Mononuclear cell (primary cell): ENCODE data around the gene PKNOX1. TPM values are rescaled to one million over a fixed set of nuclear protein-coding genes. Genes with fewer than 3 reads are reported as not detected.
"Not testable (repeated sequence)": the region's sequence is repeated elsewhere in the genome, so short reads cannot be mapped to it uniquely, and the experiment has no call there.

Experiments used
- H3K27me3 ChIP-seq: 2 replicates; pipeline ENCODE4 v1.6.0; 2011; ENCODE audit warnings: low read length, control low read depth; ENCODE audit not compliant: insufficient read depth
- H3K4me1 ChIP-seq: 2 replicates; pipeline ENCODE4 v1.5.1; 2011; ENCODE audit warnings: mild to moderate bottlenecking, low read length, control low read depth; ENCODE audit not compliant: insufficient read depth
- H3K4me3 ChIP-seq: 2 replicates; pipeline ENCODE4 v1.5.1; 2011; ENCODE audit warnings: mild to moderate bottlenecking, low read length, moderate library complexity
- H3K9me3 ChIP-seq: 2 replicates; pipeline ENCODE4 v1.5.1; 2011; ENCODE audit warnings: low read depth, mild to moderate bottlenecking, control low read depth, low read length
- total RNA-seq: library from RNA; depleted of rRNA; stranded (reverse); fragments of >200 nt; gene quantifications from one replicate; pipeline ENCODE4 v1.2.3, GENCODE V29; 2012

PKNOX1 gene
- total RNA-seq, 1 donor = 4.8 TPM

DNA sequence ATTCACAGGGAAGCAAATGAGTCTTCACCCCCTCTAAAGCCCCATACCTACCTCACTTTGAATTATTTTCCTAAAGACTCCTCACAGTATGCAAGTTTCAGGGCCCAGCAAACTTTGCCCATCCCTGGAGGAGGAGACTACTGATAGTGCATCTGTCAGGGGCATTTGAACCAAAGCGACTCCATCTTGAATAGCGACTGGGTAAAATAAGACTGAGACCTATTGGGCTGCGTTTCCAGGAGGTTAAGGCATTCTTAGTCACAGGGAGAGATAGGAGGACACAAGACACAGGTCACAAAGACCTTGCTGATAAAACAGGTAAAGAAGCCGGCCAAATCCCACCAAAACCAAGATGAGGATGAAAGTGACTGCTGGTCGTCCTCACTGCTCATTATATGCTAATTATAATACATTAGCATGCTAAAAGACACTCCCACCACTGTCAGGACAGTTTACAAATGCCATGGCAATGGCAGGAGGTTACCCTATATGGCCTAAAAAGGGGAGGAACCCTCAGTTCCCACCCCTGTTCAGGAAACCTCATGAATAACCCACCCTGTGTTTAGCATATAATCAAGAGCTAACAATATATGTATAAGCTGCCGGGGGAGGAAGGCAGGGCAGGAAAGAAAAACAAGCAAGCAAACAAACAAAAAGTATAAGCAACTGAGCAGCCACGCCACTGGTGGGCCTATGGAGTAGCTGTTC is 3.3 kb upstream of the PKNOX1 start:
- no peaks in the 10 kb centered on the region for H3K27me3 ChIP-seq

DNA sequence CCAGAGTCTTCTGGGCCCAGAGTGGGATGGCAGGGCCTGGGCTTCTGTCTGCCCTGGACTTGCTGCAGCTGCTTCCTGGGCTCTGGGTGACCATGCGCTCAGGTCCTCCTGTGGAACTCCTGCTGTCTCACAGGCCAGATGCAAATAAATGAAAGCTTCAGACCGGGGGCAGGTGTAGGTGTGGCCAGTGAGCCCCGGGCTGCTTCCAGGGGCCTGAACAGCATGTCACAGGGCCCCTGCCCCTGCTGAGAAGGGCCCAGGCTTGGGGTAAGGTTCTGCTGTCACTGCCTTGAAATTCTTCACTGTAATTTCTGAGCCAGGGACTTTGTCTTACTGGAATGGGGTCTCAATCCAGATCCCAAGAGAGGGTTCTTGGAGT is 2.5 kb upstream of the PKNOX1 start:
- H3K4me1 ChIP-seq = peaks cover 12% of the 10 kb centered on the region
- no peaks in the 10 kb centered on the region for H3K27me3 ChIP-seq
- H3K4me3 ChIP-seq = no peak overlapping the region
- H3K9me3 ChIP-seq = no peaks in the 10 kb centered on the region

More for the DNA sequence above, 3.3 kb upstream of the PKNOX1 start:
- H3K4me1 ChIP-seq = peaks cover 12% of the 10 kb centered on the region
- H3K9me3 ChIP-seq = no peaks in the 10 kb centered on the region
- no peak overlapping the region for H3K4me3 ChIP-seq

DNA sequence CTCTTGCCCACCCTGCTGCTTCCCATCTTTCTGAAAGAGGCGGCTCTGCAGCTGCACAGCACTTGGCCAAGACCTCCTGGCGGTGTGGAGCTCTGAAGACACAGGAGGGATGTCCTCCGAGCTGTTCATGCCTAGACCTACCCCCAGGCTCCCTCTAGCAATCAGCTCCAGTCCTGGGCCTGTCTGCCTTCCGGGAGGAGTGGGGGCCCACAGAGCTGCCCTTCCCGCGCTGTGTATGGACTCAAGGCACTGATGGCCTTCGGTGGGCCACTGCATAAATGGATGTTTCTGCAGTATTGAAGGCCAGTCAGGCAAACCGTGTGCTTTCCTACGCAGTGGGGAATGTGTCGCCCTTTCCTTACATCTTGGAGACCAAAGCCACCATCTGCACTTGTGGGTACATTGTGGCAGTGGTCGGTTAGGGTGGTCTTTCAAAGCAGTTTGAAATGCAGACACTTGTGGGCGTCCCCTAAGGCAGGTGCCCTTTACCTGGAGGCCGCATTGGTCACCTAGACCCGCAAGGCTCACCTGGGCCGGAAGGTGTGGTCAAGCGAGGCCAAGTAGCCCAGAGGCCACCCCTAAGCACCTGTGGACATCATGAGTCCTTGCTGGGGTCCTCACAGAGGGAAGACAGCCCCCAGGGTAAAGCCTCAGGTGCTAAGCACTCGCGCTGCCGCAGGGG is 912 bp upstream of the PKNOX1 start:
- no peaks in the 10 kb centered on the region for H3K27me3 ChIP-seq
- H3K9me3 ChIP-seq = no peaks in the 10 kb centered on the region
- H3K4me3 ChIP-seq = peak overlapping the region; percentile 33
- H3K4me1 ChIP-seq = peaks cover 12% of the 10 kb centered on the region

DNA sequence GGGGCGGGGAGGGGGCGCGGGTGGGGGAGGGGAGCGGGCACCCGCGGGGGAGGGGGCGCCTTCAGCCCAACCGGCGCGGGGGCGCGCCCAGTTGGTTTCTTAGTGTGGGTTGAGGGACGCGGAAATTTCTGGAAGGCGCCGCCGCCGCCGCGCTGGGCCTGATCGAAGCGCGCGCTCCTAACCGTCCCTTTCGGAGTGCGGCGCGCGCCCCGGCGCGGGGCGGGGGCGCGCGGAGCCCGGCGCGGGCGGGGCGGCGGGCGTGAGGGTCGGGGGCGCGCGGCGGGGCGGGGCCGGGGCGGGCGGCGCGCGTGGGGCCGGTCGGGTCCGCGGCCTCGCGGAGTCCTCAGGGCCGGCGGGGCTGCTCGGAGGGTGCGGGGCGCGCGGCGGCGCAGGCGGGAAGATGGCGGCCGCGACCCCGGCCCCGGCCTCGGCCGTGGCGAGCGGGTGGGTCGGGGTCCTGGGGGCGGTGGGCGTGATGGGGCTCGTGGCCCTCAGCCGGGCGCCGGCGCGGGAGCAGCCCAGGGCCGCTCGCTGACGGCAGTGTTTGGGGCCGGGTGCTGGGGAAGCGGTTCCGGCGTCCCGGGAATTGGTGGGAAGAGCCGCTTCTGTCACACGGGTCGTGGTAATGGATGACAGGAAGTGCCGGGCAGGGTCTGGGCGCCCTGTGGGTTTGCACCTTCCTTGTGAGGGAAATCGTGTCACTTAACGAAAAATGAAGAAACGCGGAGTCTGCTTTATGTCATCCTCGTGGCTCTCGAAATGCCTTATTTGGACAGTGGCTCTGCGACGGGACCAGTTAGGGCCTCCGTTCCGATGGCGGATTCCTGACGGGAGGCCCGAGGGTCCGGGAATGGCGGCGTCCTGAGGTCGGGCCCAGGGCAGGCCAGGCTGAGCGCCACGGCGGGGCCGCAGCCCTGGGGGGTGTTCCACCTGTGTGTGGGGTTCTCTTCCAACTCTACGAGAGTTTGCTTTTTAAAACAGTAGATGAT is 764 bp downstream of the PKNOX1 start:
- no peaks in the 10 kb centered on the region for H3K9me3 ChIP-seq
- H3K4me1 ChIP-seq = peaks cover 12% of the 10 kb centered on the region
- H3K4me3 ChIP-seq = peak overlapping the region; percentile 67
- H3K27me3 ChIP-seq = no peaks in the 10 kb centered on the region

DNA sequence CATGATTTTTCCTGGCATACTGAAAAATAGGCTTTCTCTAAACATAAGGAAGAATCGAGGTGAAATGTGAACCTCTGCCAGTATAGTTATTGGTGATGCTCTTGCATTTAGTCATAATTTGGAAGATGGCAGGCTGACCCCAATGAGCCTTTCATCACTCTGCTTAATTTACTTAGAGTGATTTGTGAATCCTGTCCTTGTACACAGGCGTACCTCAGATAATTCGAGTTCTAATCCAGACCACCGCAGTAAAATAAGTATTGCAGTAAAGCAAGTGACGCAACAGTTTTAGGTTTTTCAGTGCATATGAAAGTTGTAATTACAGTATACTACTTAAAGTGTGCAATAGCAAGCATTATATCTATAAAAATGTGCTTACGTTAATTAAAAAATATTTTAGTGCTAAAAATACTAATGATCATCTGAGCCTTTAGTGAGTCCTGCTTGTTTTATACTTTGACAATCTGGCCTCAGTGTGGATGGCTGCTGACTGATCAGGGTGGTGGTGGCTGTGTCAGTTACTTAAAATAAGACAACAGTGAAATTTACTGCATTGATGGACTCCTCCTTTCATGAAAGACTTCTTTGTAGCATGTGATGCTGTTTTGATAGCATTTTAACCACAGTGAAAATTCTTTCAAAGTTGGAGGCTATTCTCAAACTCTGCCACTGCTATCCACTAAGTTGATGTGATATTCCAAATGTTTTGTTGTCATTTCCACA is 1.7 kb downstream of the PKNOX1 start:
- Histone ChIP-seq H3K27me3 (no peaks in the 10 kb centered on the region), H3K4me3 (peak overlapping the region; percentile 67), H3K4me1 (peaks cover 12% of the 10 kb centered on the region), H3K9me3 (no peaks in the 10 kb centered on the region)

DNA sequence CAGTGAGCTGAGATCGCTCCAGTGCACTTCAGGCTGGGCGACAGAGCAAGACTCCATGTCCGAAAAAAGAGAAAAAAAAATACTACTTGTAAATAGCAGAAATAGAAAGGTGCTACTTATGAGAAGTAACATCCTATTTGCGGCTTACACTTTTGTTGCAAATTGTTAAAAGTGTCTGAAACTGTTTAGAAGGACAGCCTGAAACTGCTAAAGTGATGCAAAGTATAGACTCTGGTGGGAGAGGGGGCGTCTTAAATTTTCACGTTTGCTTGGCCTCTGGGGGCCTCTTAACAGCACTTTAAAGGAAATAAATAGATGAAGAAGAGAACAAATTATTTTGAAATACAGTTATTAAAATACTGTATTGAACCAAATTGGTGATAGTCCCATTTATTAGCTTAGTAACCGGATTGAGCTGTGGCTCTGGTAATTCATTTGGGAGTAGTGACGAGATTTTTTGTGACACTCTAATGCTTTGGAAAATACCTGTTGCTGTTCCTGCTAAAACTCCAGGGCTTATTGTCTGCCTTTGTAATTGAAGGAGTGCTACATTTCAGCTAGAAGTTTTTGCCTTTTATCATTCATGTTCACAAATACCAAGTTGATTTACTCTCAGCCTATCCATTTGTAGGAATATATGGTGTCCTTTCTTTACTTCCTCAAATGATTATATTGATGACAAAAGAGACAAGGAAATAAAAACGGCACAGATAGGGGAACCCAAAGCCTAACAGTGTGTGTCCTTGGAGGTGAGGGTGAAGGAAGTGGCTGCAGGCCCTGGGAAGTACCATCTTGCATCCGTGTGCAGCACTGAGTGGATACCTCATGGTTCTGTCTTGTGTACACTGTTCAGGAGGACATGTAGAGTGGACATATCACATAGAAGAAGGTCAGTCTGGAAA is 6.2 kb downstream of the PKNOX1 start:
- Histone ChIP-seq H3K4me3 (no peak overlapping the region), H3K9me3 (no peaks in the 10 kb centered on the region), H3K27me3 (no peaks in the 10 kb centered on the region), H3K4me1 (peaks cover 4% of the 10 kb centered on the region)

DNA sequence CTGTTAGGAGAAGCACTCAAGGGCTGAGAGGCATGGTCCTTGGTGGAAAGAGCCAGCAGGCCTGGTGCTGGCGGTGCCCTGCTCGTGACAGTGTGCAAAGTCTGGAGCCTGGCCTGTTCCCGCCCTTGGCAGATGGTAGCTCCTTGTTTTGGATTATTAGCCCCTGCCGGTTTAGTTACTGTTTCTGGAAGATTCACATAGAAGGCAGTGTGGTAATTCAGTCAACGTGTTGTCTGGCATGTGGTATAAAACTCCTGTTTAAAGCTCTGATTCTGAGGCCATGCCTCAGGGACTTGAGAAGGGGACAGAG is 6.8 kb downstream of the PKNOX1 start:
- no peaks in the 10 kb centered on the region for H3K9me3 ChIP-seq

DNA sequence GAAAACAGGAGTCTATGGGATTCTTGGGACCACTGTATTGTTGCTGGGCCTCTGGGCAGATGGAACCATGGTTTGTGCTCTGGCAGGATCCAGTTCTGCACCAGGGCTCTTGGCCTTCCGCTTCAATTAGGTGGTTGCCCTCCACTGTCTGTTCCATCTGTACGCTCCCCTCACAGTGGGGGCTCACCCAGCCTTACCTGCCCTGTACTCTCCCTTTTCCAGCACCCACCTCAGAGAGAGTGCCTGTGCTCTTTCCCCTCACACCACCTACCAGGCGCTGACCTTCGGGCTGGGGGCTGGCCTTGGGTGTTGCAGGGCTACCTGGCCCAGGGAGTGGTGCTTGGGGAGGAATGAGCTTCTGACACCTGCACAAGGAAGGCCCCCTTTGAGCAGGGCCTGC is 7.5 kb downstream of the PKNOX1 start:
- no peaks in the 10 kb centered on the region for H3K4me1 ChIP-seq
- H3K27me3 ChIP-seq = no peaks in the 10 kb centered on the region
- no peak overlapping the region for H3K4me3 ChIP-seq
- no peaks in the 10 kb centered on the region for H3K9me3 ChIP-seq

More for the DNA sequence above, 6.8 kb downstream of the PKNOX1 start:
- Histone ChIP-seq H3K4me1 (no peaks in the 10 kb centered on the region), H3K27me3 (no peaks in the 10 kb centered on the region), H3K4me3 (no peak overlapping the region)

DNA sequence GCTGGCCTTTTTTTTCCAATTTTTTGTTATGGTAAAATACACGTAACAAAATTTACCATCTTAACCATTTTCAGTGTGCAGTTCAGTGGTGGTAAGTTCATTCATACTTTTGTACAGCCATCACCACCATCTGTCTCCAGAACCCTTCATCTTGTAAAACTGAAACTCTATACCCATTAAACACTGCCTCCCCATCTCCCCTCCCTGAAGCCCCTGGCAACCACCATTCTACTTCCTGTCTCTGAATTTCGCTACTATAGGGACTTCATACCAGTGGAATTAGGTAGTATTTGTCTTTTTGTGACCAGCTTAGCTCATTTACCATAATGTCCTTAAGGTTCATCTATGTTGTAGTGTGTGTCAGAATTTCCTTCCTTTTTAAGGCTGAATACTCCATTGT is 8.7 kb downstream of the PKNOX1 start:
- Histone ChIP-seq H3K4me1 (no peaks in the 10 kb centered on the region), H3K27me3 (no peaks in the 10 kb centered on the region), H3K4me3 (no peak overlapping the region), H3K9me3 (no peaks in the 10 kb centered on the region)

DNA sequence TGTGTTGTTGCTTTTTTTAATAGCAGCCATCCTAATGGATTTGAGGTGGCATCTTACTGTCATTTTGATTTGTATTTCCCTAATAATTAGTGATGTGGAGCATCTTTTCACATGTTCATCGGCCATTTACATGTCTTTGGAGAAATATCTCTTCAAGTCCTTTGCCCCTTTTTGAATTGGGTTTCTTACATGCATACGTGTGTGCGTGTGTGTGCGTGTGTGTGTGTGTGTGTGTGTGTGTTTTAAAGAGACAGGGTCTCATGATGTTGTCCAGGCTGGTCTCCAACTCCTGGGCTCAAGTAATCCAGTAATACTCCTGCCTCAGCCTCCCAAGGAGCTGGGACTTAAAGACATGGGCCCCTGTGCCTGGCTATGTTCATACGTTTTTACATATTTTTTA is 9.5 kb downstream of the PKNOX1 start:
- no peak overlapping the region for H3K4me3 ChIP-seq
- no peaks in the 10 kb centered on the region for H3K27me3 ChIP-seq
- no peaks in the 10 kb centered on the region for H3K9me3 ChIP-seq
- no peaks in the 10 kb centered on the region for H3K4me1 ChIP-seq

DNA sequence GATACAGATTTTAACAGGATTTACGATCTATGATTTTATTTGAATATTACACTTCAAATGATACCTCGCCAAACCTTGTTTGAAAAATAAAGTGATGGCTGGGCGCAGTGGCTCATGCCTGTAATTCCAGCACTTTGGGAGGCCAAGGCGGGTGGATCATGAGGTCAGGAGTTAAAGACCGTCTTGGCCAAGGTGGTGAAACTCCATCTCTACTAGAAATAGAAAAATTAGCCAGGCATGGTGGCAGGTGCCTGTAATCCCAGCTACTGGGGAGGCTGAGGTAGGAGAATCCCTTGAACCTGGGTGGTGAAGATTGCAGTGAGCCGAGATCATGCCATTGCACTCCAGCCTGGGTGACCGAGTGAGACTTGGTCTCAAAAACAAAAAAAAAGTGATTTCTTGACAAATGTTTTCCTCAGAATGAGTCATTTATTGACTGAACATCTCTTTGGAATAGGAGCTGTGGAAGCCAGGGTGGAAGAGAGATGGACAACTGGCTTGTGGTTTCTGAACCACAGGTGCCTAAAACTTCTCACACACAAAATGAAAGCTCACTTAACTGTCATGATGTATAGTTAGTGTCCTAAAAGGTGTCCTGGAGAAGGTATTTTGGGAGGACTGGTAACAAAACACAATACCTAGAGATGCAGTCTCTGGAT is 11.9 kb downstream of the PKNOX1 start:
- Histone ChIP-seq H3K9me3 (no peaks in the 10 kb centered on the region), H3K27me3 (no peaks in the 10 kb centered on the region), H3K4me1 (no peaks in the 10 kb centered on the region), H3K4me3 (no peak overlapping the region)

DNA sequence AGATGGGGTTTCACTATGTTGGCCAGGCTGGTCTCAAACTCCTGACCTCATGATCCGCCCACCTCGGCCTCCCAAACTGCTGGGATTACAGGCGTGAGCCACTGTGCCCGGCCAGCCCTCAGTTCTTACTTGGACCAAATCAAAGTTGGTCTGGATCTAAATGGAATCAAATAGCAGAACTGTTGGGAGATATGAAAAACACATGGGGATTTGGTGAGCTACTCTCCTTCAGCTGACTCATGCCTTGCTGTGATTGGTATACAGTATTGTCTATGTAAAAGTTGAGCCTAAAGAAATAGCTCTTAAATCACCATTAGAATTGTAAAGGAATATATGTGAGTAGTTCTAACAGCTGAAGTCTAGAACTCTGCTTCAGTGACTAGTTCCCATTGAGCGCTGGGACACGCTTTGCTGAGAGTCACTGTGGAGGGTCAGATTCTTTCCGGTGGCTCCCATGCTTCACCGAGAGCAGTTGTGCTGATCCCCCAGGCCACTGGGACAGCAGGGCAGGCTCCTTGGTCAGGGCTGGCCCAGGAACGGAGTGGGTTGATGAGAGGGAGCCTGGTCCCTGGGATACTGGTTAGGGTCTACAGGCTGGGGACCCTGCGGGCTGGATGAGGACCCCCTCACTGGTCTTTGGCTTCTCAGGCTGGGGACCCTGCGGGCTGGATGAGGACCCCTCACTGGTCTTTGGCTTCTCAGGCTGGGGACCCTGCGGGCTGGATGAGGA is 14.0 kb downstream of the PKNOX1 start:
- no peak overlapping the region for H3K4me3 ChIP-seq
- H3K9me3 ChIP-seq = no peaks in the 10 kb centered on the region
- H3K4me1 ChIP-seq = no peaks in the 10 kb centered on the region
- no peaks in the 10 kb centered on the region for H3K27me3 ChIP-seq

DNA sequence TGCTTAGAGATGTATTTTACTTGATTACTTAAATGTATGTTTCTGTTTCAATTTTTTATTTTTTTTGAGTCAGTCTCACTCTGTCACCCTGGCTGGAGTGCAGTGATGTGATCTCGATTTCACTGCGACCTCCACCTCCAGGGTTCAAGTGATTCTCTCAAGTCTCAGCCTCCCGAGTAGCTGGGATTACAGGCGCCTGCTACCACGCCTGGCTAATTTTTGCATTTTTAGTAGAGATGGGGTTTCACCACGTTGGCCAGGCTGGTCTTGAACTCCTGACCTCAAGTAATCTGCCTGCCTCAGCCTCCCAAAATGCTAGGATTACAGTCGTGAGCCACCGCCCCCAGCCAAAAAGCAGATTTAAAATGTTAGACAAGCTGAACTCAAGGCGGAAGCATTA is 15.0 kb downstream of the PKNOX1 start:
- not testable (repeated sequence) for H3K4me1 ChIP-seq, H3K9me3 ChIP-seq, H3K27me3 ChIP-seq, H3K4me3 ChIP-seq
